Activated B cell treated with CpG ODN at 0.5 μM for 24 hours (primary cell): ENCODE measurements around the gene ABL2. TPM values are rescaled to one million over a fixed set of nuclear protein-coding genes. Genes with fewer than 3 reads are reported as not detected.
"Not testable (repeated sequence)": the region's sequence is repeated elsewhere in the genome, so short reads cannot be mapped to it uniquely, and the experiment has no call there.

ENCODE experiments used
- ATAC-seq: fragments of 200-7000 bp; cut with Tn5 transposase; one replicate; pipeline ENCODE4 v1.10.0; 2021; ENCODE audit warnings: low read depth, mild to moderate bottlenecking, moderate library complexity
- CTCF ChIA-PET: fragments of 350-600 bp; sonication (Branson Sonifier 250); formaldehyde crosslinking; loops from one replicate; lab custom pipeline; 2021; ENCODE audit warnings: antibody characterized with exemption; lab: Charles Lee
- POLR2A ChIA-PET: fragments of 350-600 bp; sonication (Branson Sonifier 250); formaldehyde crosslinking; loops from one replicate; lab custom pipeline; 2021; ENCODE audit warnings: antibody characterized with exemption; lab: Charles Lee
- DNase-seq: peaks from one replicate; pipeline ENCODE4 v3.0.0; 2022
- H3K27ac Mint-ChIP-seq: one replicate; pipeline ENCODE4 v1.8.0; 2020; ENCODE audit warnings: mixed read lengths
- H3K27me3 Mint-ChIP-seq: one replicate; pipeline ENCODE4 v1.8.0; 2021; ENCODE audit warnings: mixed read lengths
- H3K36me3 Mint-ChIP-seq: one replicate; pipeline ENCODE4 v1.8.0; 2021; ENCODE audit warnings: low read depth, mixed read lengths
- H3K4me1 Mint-ChIP-seq: one replicate; pipeline ENCODE4 v1.8.0; 2021; ENCODE audit warnings: mixed read lengths
- H3K4me3 Mint-ChIP-seq: one replicate; pipeline ENCODE4 v1.8.0; 2020; ENCODE audit warnings: mild to moderate bottlenecking, mixed read lengths
- H3K9me3 Mint-ChIP-seq: one replicate; pipeline ENCODE4 v1.8.0; 2020; ENCODE audit warnings: mixed read lengths
- CTCF ChIP-seq: fragments of 200-600 bp; IDR thresholded peaks from one replicate; pipeline ENCODE4 v1.8.0; 2022; ENCODE audit warnings: antibody characterized with exemption, mild to moderate bottlenecking
- intact Hi-C: fragments of 100-400 bp; cut with micrococcal nuclease; formaldehyde crosslinking; loops from one replicate; pipeline ENCODE4 v1.15.1; 2024
- total RNA-seq: library from RNA; stranded (reverse); gene quantifications from 2 replicates; pipeline ENCODE4 v1.2.3, GENCODE V29; 2022

ABL2 gene
- total RNA-seq, 1 donor from 2014 or later: 15.2 TPM

GRCh38 chr1:179217943-179218507 is 11.5 kb downstream of the ABL2 start:
- Mint-ChIP-seq H3K27ac (peak overlapping the region; percentile 59), H3K4me3 (no peak overlapping the region), H3K27me3 (no peaks in the 10 kb centered on the region), H3K4me1 (peaks cover 14% of the 10 kb centered on the region), H3K9me3 (no peaks in the 10 kb centered on the region), H3K36me3 (peaks cover 20% of the 10 kb centered on the region)
- ChIA-PET CTCF (no interaction called here), POLR2A (no interaction called here)
- ATAC-seq: no peak
- intact Hi-C loops: loop anchor here (5.0 kb wide), 1 partner anchor 36 kb away; no protein-coding TSS in a partner anchor
- TF ChIP-seq CTCF: no peak
- DNase-seq: no peak

- H3K4me3 Mint-ChIP-seq, DNase-seq, H3K4me1 Mint-ChIP-seq, intact Hi-C loops, H3K27ac Mint-ChIP-seq, H3K36me3 Mint-ChIP-seq, H3K27me3 Mint-ChIP-seq, H3K9me3 Mint-ChIP-seq, POLR2A ChIA-PET, ATAC-seq, CTCF ChIA-PET: not testable (repeated sequence)
These were observed 16.2 kb downstream of the ABL2 start for GRCh38 chr1:179213317-179213716.

GRCh38 chr1:179208681-179209477 is 20.6 kb downstream of the ABL2 start:
- no peak for DNase-seq
- Mint-ChIP-seq H3K27ac (no peak overlapping the region), H3K9me3 (no peaks in the 10 kb centered on the region), H3K4me3 (no peak overlapping the region), H3K4me1 (peaks cover 6% of the 10 kb centered on the region), H3K27me3 (no peaks in the 10 kb centered on the region), H3K36me3 (peaks cover 9% of the 10 kb centered on the region)
- intact Hi-C loops: no loop called here
- no peak for ATAC-seq
- CTCF ChIA-PET: no interaction called here
- POLR2A ChIA-PET: no interaction called here
- no peak for TF ChIP-seq CTCF

GRCh38 chr1:179206812-179207211 is 22.7 kb downstream of the ABL2 start:
- peaks cover 11% of the 10 kb centered on the region for H3K4me1 Mint-ChIP-seq

GRCh38 chr1:179205284-179205683 is 24.2 kb downstream of the ABL2 start:
- ATAC-seq: no peak
- Mint-ChIP-seq H3K36me3 (peaks cover 5% of the 10 kb centered on the region), H3K4me3 (no peak overlapping the region), H3K9me3 (no peaks in the 10 kb centered on the region), H3K4me1 (peaks cover 11% of the 10 kb centered on the region), H3K27me3 (no peaks in the 10 kb centered on the region), H3K27ac (peak overlapping the region; percentile 56)
- CTCF ChIA-PET: no interaction called here
- DNase-seq: no peak
- POLR2A ChIA-PET: no interaction called here
- intact Hi-C loops: no loop called here
- TF ChIP-seq CTCF: no peak

More at GRCh38 chr1:179206812-179207211, 22.7 kb downstream of the ABL2 start:
- DNase-seq (no peak), ATAC-seq (no peak)
- intact Hi-C loops: no loop called here
- Mint-ChIP-seq H3K27ac (no peak overlapping the region), H3K27me3 (no peaks in the 10 kb centered on the region), H3K9me3 (no peaks in the 10 kb centered on the region), H3K4me3 (no peak overlapping the region), H3K36me3 (peaks cover 6% of the 10 kb centered on the region)
- ChIA-PET CTCF (no interaction called here), POLR2A (interaction anchor here (0.7 kb wide), 1 partner anchor 39 kb away, joined by 4 read pairs; no protein-coding TSS in a partner anchor)
- TF ChIP-seq CTCF: no peak
